ENCODE measurements around the gene SLC5A11. TPM values are rescaled to one million over a fixed set of nuclear protein-coding genes. Genes with fewer than 3 reads are reported as not detected.
"Not testable (repeated sequence)": the region's sequence is repeated elsewhere in the genome, so short reads cannot be mapped to it uniquely, and the experiment has no call there.

Gene SLC5A11
- total RNA-seq, 1 donor from 2014 or later, result not detected

DNA sequence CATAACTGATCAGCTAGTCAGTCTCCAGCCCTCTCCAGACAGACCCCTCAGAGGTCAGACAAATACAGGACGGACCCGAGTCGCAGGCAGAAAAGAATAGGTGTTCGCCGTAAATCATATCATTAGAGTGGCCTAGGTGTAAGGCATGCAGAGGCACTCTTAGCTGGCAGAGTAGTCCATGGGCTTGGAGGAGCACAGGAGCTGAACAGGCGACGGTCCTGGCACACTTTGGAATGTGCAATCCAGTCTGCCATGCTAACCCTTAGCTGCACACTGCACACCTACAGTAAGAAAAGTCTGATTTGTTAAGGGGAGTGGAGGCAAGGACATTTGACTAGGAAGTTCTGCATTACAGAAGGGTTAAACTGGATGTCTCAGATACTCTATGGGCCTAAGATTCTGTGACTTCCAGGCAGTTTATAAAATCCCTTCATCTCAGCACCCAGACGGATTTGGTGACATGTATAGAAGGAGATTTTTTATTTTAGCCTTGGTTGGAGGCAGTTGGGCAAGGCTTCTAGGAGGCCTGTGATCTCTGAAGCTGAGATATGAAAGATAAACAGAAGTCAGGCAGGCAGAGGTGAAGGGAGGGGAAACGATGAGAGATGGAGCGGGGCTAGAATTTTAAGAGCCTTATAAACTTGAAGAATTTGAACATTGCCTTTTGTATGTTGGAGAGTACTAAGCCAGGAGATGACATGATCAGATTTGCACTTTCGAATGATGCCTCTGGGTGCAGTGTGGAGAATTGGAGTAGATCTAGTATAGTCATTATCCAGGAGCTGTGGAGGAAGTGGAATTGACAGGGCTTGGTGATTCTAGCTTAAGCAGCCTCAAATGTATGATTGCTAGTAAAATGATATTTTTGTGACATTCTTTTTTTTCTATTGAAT lies 34.6 kb upstream of the SLC5A11 start:
- Histone ChIP-seq H3K9me3 (ENCODE audit: insufficient read depth, low read depth, low read length) (no peaks in the 10 kb centered on the region), H3K9ac (ENCODE audit: low read length) (no peak overlapping the region), H3K4me3 (ENCODE audit: insufficient read depth, low read depth, low read length) (no peak overlapping the region), H3K27me3 (ENCODE audit: insufficient read depth, low read length) (no peaks in the 10 kb centered on the region), H3K4me1 (ENCODE audit: insufficient read depth, low read length) (no peaks in the 10 kb centered on the region), H3K79me2 (ENCODE audit: insufficient read depth, low read length) (peaks cover 7% of the 10 kb centered on the region), H2AFZ (ENCODE audit: low read depth, low read length) (no peak overlapping the region), H3K27ac (ENCODE audit: low read depth, low read length) (no peak overlapping the region), H4K20me1 (ENCODE audit: insufficient read depth, low read length) (peaks cover 37% of the 10 kb centered on the region), H3K4me2 (ENCODE audit: low read length) (no peak overlapping the region), H3K36me3 (ENCODE audit: insufficient read depth, low read length) (peaks cover 70% of the 10 kb centered on the region)
- no peak for TF ChIP-seq EZH2 (IDR thresholded peaks at IDR 0.05; ENCODE audit: insufficient read depth, low read length)
- TF ChIP-seq, protein P1, sequence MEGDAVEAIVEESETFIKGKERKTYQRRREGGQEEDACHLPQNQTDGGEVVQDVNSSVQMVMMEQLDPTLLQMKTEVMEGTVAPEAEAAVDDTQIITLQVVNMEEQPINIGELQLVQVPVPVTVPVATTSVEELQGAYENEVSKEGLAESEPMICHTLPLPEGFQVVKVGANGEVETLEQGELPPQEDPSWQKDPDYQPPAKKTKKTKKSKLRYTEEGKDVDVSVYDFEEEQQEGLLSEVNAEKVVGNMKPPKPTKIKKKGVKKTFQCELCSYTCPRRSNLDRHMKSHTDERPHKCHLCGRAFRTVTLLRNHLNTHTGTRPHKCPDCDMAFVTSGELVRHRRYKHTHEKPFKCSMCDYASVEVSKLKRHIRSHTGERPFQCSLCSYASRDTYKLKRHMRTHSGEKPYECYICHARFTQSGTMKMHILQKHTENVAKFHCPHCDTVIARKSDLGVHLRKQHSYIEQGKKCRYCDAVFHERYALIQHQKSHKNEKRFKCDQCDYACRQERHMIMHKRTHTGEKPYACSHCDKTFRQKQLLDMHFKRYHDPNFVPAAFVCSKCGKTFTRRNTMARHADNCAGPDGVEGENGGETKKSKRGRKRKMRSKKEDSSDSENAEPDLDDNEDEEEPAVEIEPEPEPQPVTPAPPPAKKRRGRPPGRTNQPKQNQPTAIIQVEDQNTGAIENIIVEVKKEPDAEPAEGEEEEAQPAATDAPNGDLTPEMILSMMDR (IDR thresholded peaks at IDR 0.05; ENCODE audit: insufficient read depth, low read depth, low read length), result no peak
- Mint-ChIP-seq H3K4me1 (ENCODE audit: low read depth, unreplicated experiment) (no peaks in the 10 kb centered on the region), H3K36me3 (ENCODE audit: low read depth, unreplicated experiment) (peaks cover 11% of the 10 kb centered on the region), H3K27me3 (ENCODE audit: low read depth, unreplicated experiment) (no peaks in the 10 kb centered on the region), H3K4me3 (ENCODE audit: unreplicated experiment) (no peak overlapping the region), H3K9me3 (ENCODE audit: unreplicated experiment) (no peaks in the 10 kb centered on the region), H3K27ac (ENCODE audit: unreplicated experiment) (no peak overlapping the region)
- FAIRE-seq (no peak), DNase-seq (ENCODE audit: low read depth) (no peak)

DNA sequence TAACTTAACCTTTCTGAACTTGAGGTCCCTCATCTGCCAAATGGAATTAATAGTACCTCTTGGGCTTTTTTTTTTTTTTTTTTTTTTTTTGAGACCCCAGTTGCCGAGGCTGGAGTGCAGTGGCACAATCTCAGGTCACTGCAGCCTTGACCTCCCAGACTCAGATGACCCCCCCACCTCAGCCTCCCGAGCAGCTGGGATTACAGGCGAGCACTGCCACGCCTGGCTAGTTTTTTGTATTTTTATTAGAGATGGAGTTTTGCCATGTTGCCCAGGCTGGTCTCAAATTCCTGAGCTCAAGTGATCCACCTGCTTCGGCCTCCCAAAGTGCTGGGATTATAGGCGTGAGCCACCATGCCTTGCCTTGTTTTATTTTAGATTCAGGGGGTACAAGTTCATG lies 33.0 kb upstream of the SLC5A11 start:
- peaks cover 67% of the 10 kb centered on the region for H3K36me3 ChIP-seq (ENCODE audit: insufficient read depth, low read length)
- H3K9me3 Mint-ChIP-seq (ENCODE audit: unreplicated experiment), result not testable (repeated sequence)

DNA sequence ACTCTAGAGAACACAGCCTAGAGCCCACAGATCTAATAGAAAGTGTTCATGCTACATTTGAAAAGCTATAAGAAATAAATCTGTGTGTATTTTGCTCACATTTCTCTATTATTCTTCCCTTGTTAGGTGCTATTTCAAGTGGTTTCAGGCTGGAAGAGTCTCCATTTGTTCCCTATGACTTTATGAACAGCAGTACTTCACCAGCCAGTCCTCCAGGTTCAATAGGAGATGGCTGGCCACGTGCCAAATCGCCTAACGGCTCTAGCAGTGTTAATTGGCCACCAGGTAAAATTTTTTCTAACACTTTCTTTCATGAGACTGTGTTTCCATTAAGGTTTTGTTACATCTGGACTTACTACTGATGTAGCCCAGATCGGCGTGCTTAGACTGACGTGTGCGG lies 30.7 kb upstream of the SLC5A11 start:
- H3K9ac ChIP-seq (ENCODE audit: low read length), result no peak overlapping the region
- no peak overlapping the region for H3K27ac Mint-ChIP-seq (ENCODE audit: unreplicated experiment)
- H3K4me3 Mint-ChIP-seq (ENCODE audit: unreplicated experiment), result no peak overlapping the region
- H3K4me1 ChIP-seq (ENCODE audit: insufficient read depth, low read length), result no peaks in the 10 kb centered on the region
- no peak overlapping the region for H2AFZ ChIP-seq (ENCODE audit: low read depth, low read length)
- H3K9me3 Mint-ChIP-seq (ENCODE audit: unreplicated experiment), result no peaks in the 10 kb centered on the region
- peaks cover 13% of the 10 kb centered on the region for H3K36me3 Mint-ChIP-seq (ENCODE audit: low read depth, unreplicated experiment)
- H4K20me1 ChIP-seq (ENCODE audit: insufficient read depth, low read length), result peaks cover 49% of the 10 kb centered on the region
- FAIRE-seq, result no peak
- no peak overlapping the region for H3K4me2 ChIP-seq (ENCODE audit: low read length)
- no peak for DNase-seq (ENCODE audit: low read depth)
- no peak overlapping the region for H3K4me3 ChIP-seq (ENCODE audit: insufficient read depth, low read depth, low read length)
- TF ChIP-seq EZH2 (IDR thresholded peaks at IDR 0.05; ENCODE audit: insufficient read depth, low read length), result no peak
- TF ChIP-seq, protein P1 (IDR thresholded peaks at IDR 0.05; ENCODE audit: insufficient read depth, low read depth, low read length), result no peak
- H3K27me3 ChIP-seq (ENCODE audit: insufficient read depth, low read length), result no peaks in the 10 kb centered on the region
- H3K79me2 ChIP-seq (ENCODE audit: insufficient read depth, low read length), result peaks cover 7% of the 10 kb centered on the region
- H3K36me3 ChIP-seq (ENCODE audit: insufficient read depth, low read length), result peaks cover 72% of the 10 kb centered on the region
- H3K9me3 ChIP-seq (ENCODE audit: insufficient read depth, low read depth, low read length), result no peaks in the 10 kb centered on the region
- no peak overlapping the region for H3K27ac ChIP-seq (ENCODE audit: low read depth, low read length)
- no peaks in the 10 kb centered on the region for H3K27me3 Mint-ChIP-seq (ENCODE audit: low read depth, unreplicated experiment)
- no peaks in the 10 kb centered on the region for H3K4me1 Mint-ChIP-seq (ENCODE audit: low read depth, unreplicated experiment)

More for the DNA sequence above, 33.0 kb upstream of the SLC5A11 start:
- not testable (repeated sequence) for FAIRE-seq; H3K27me3 ChIP-seq (ENCODE audit: insufficient read depth, low read length); H3K4me1 ChIP-seq (ENCODE audit: insufficient read depth, low read length); H3K36me3 Mint-ChIP-seq (ENCODE audit: low read depth, unreplicated experiment); DNase-seq (ENCODE audit: low read depth); H3K9ac ChIP-seq (ENCODE audit: low read length); H3K27me3 Mint-ChIP-seq (ENCODE audit: low read depth, unreplicated experiment); H3K9me3 ChIP-seq (ENCODE audit: insufficient read depth, low read depth, low read length); H3K4me3 Mint-ChIP-seq (ENCODE audit: unreplicated experiment); H3K27ac ChIP-seq (ENCODE audit: low read depth, low read length); H3K4me2 ChIP-seq (ENCODE audit: low read length); H3K4me3 ChIP-seq (ENCODE audit: insufficient read depth, low read depth, low read length); H3K79me2 ChIP-seq (ENCODE audit: insufficient read depth, low read length); H2AFZ ChIP-seq (ENCODE audit: low read depth, low read length); H3K4me1 Mint-ChIP-seq (ENCODE audit: low read depth, unreplicated experiment); H3K27ac Mint-ChIP-seq (ENCODE audit: unreplicated experiment)
- H4K20me1 ChIP-seq (ENCODE audit: insufficient read depth, low read length), result peaks cover 36% of the 10 kb centered on the region
